NCI-H345 (cell line): Measurements from ENCODE around the gene TTLL11.
"Not testable (repeated sequence)": the region's sequence is repeated elsewhere in the genome, so short reads cannot be mapped to it uniquely, and the experiment has no call there.

ENCODE experiments used
- DNase-seq: peaks from one replicate; lab custom pipeline; 2025; lab: John Stamatoyannopoulos, UW

The TTLL11 gene

GRCh38 chr9:121813519-121814210 lies 279.4 kb downstream of the TTLL11 start:
- no peak for DNase-seq

- no peak for DNase-seq
Observed at GRCh38 chr9:121812159-121812735, 280.9 kb downstream of the TTLL11 start.

GRCh38 chr9:121811751-121812150 lies 281.4 kb downstream of the TTLL11 start:
- DNase-seq, result no peak

GRCh38 chr9:121811140-121811539 lies 282.0 kb downstream of the TTLL11 start:
- DNase-seq, result no peak

GRCh38 chr9:121810489-121810888 lies 282.6 kb downstream of the TTLL11 start:
- DNase-seq, result no peak

- no peak for DNase-seq
Observed at GRCh38 chr9:121809356-121810050, 283.6 kb downstream of the TTLL11 start.

GRCh38 chr9:121808781-121809180 lies 284.3 kb downstream of the TTLL11 start:
- no peak for DNase-seq

- DNase-seq, result no peak
Observed at GRCh38 chr9:121807823-121808278, 285.3 kb downstream of the TTLL11 start.

- no peak for DNase-seq
Observed at GRCh38 chr9:121807069-121807822, 285.9 kb downstream of the TTLL11 start.

- DNase-seq, result no peak
Observed at GRCh38 chr9:121802753-121803152, 290.4 kb downstream of the TTLL11 start.

- no peak for DNase-seq
Observed at GRCh38 chr9:121801579-121801978, 291.5 kb downstream of the TTLL11 start.

- DNase-seq, result no peak
Observed at GRCh38 chr9:121800376-121800775, 292.7 kb downstream of the TTLL11 start.

GRCh38 chr9:121798941-121799340 lies 294.2 kb downstream of the TTLL11 start:
- DNase-seq, result no peak

GRCh38 chr9:121797081-121797480 lies 296.0 kb downstream of the TTLL11 start:
- DNase-seq, result no peak

GRCh38 chr9:121794334-121794733 lies 298.8 kb downstream of the TTLL11 start:
- not testable (repeated sequence) for DNase-seq

GRCh38 chr9:121792476-121792875 lies 300.6 kb downstream of the TTLL11 start:
- DNase-seq, result not testable (repeated sequence)

- DNase-seq, result no peak
Observed at GRCh38 chr9:121790841-121791240, 302.3 kb downstream of the TTLL11 start.

GRCh38 chr9:121788686-121789366 lies 304.3 kb downstream of the TTLL11 start:
- no peak for DNase-seq

- DNase-seq, result no peak
Observed at GRCh38 chr9:121786998-121787422, 306.1 kb downstream of the TTLL11 start.

GRCh38 chr9:121786543-121786948 lies 306.6 kb downstream of the TTLL11 start:
- no peak for DNase-seq

GRCh38 chr9:121785673-121786542 lies 307.2 kb downstream of the TTLL11 start:
- no peak for DNase-seq
